HEK293 (cell line): ENCODE results near the gene CCDC40.

Experiments
- BCL11A ChIP-seq: fragments of 450-650 bp; formaldehyde crosslinking; IDR thresholded peaks from 2 replicates; pipeline ENCODE4 v1.5.1; 2016; ENCODE audit warnings: low read depth, missing biosample characterization, missing genetic modification characterization
- BCL11B ChIP-seq: fragments of 450-650 bp; formaldehyde crosslinking; IDR thresholded peaks from 2 replicates; pipeline ENCODE4 v1.5.1; 2016; ENCODE audit warnings: low read depth, missing biosample characterization, missing genetic modification characterization
- HIC1 ChIP-seq: fragments of 450-650 bp; formaldehyde crosslinking; IDR thresholded peaks from 2 replicates; pipeline ENCODE4 v1.5.1; 2016; ENCODE audit warnings: missing biosample characterization, missing genetic modification characterization
- KLF1 ChIP-seq: fragments of 450-650 bp; formaldehyde crosslinking; IDR thresholded peaks from 2 replicates; pipeline ENCODE4 v1.5.1; 2016; ENCODE audit warnings: missing biosample characterization, missing genetic modification characterization
- KLF10 ChIP-seq: fragments of 450-650 bp; IDR thresholded peaks from 2 replicates; pipeline ENCODE4 v1.5.1; 2018; ENCODE audit warnings: missing biosample characterization, mild to moderate bottlenecking, missing genetic modification characterization
- KLF7 ChIP-seq: fragments of 450-650 bp; formaldehyde crosslinking; IDR thresholded peaks from 2 replicates; pipeline ENCODE4 v1.5.1; 2016; ENCODE audit warnings: missing biosample characterization, missing genetic modification characterization, borderline replicate concordance
- MEIS1 ChIP-seq: sonication (generic); formaldehyde crosslinking; IDR thresholded peaks from 2 replicates; pipeline ENCODE4 v1.8.1; 2022; ENCODE audit warnings: missing genetic modification reagents, mild to moderate bottlenecking, borderline replicate concordance
- MZF1 ChIP-seq: fragments of 450-650 bp; formaldehyde crosslinking; IDR thresholded peaks from 2 replicates; pipeline ENCODE4 v1.5.1; 2017; ENCODE audit warnings: missing biosample characterization, missing genetic modification characterization, borderline replicate concordance
- SCRT2 ChIP-seq: fragments of 450-650 bp; formaldehyde crosslinking; IDR thresholded peaks from 2 replicates; pipeline ENCODE4 v1.5.1; 2016; ENCODE audit warnings: missing biosample characterization, missing genetic modification characterization
- SP2 ChIP-seq: fragments of 450-650 bp; formaldehyde crosslinking; IDR thresholded peaks from 2 replicates; pipeline ENCODE4 v1.5.1; 2016; ENCODE audit warnings: missing biosample characterization, missing genetic modification characterization
- SP3 ChIP-seq: fragments of 450-650 bp; formaldehyde crosslinking; IDR thresholded peaks from 2 replicates; pipeline ENCODE4 v1.5.1; 2016; ENCODE audit warnings: missing biosample characterization, missing genetic modification characterization
- WT1 ChIP-seq: fragments of 450-650 bp; formaldehyde crosslinking; IDR thresholded peaks from 2 replicates; pipeline ENCODE4 v1.5.1; 2016; ENCODE audit warnings: missing biosample characterization, missing genetic modification characterization
- ZBTB7A ChIP-seq: fragments of 450-650 bp; formaldehyde crosslinking; IDR thresholded peaks from 2 replicates; pipeline ENCODE4 v1.5.1; 2016; ENCODE audit warnings: low read depth, missing biosample characterization, missing genetic modification characterization
- ZEB2 ChIP-seq: fragments of 450-650 bp; formaldehyde crosslinking; IDR thresholded peaks from 2 replicates; pipeline ENCODE4 v1.5.1; 2016; ENCODE audit warnings: missing biosample characterization, missing genetic modification characterization
- ZFP41 ChIP-seq: fragments of 450-650 bp; formaldehyde crosslinking; IDR thresholded peaks from 2 replicates; pipeline ENCODE4 v1.5.1; 2016; ENCODE audit warnings: missing biosample characterization, missing genetic modification characterization, borderline replicate concordance
- ZFP69B ChIP-seq: fragments of 450-650 bp; formaldehyde crosslinking; IDR thresholded peaks from 2 replicates; pipeline ENCODE4 v1.5.1; 2016; ENCODE audit warnings: missing biosample characterization, missing genetic modification characterization
- ZIC2 ChIP-seq: fragments of 450-650 bp; formaldehyde crosslinking; IDR thresholded peaks from 2 replicates; pipeline ENCODE4 v1.5.1; 2016; ENCODE audit warnings: missing biosample characterization, missing genetic modification characterization
- ZNF133 ChIP-seq: fragments of 450-650 bp; formaldehyde crosslinking; IDR thresholded peaks from 2 replicates; pipeline ENCODE4 v1.5.1; 2016; ENCODE audit warnings: missing biosample characterization, missing genetic modification characterization
- ZNF140 ChIP-seq: fragments of 450-650 bp; formaldehyde crosslinking; IDR thresholded peaks from 2 replicates; pipeline ENCODE4 v1.5.1; 2016; ENCODE audit warnings: missing biosample characterization, missing genetic modification characterization
- ZNF148 ChIP-seq: fragments of 450-650 bp; formaldehyde crosslinking; IDR thresholded peaks from 2 replicates; pipeline ENCODE4 v1.5.0; 2017; ENCODE audit warnings: missing biosample characterization, missing genetic modification characterization, borderline replicate concordance
- ZNF157 ChIP-seq: fragments of 450-650 bp; formaldehyde crosslinking; IDR thresholded peaks from 2 replicates; pipeline ENCODE4 v1.5.1; 2016; ENCODE audit warnings: missing biosample characterization, missing genetic modification characterization
- ZNF184 ChIP-seq: fragments of 450-650 bp; IDR thresholded peaks from 2 replicates; pipeline ENCODE4 v1.5.1; 2018; ENCODE audit warnings: missing biosample characterization, mild to moderate bottlenecking, missing genetic modification characterization
- ZNF214 ChIP-seq: fragments of 450-650 bp; formaldehyde crosslinking; IDR thresholded peaks from 2 replicates; pipeline ENCODE4 v1.5.1; 2017; ENCODE audit warnings: missing biosample characterization, mild to moderate bottlenecking, missing genetic modification characterization, borderline replicate concordance
- ZNF433 ChIP-seq: fragments of 450-650 bp; formaldehyde crosslinking; IDR thresholded peaks from 2 replicates; pipeline ENCODE4 v1.5.1; 2016; ENCODE audit warnings: missing biosample characterization, missing genetic modification characterization, low read depth
- ZNF449 ChIP-seq: fragments of 450-650 bp; formaldehyde crosslinking; IDR thresholded peaks from 2 replicates; pipeline ENCODE4 v1.5.1; 2017; ENCODE audit warnings: missing biosample characterization, mild to moderate bottlenecking, missing genetic modification characterization, moderate library complexity
- ZNF48 ChIP-seq: fragments of 450-650 bp; formaldehyde crosslinking; IDR thresholded peaks from 2 replicates; pipeline ENCODE4 v1.5.1; 2016; ENCODE audit warnings: missing biosample characterization, missing genetic modification characterization
- ZNF561 ChIP-seq: fragments of 450-650 bp; IDR thresholded peaks from 2 replicates; pipeline ENCODE4 v1.5.1; 2018; ENCODE audit warnings: missing biosample characterization, missing genetic modification characterization, borderline replicate concordance
- ZNF596 ChIP-seq: fragments of 450-650 bp; IDR thresholded peaks from 2 replicates; pipeline ENCODE4 v1.5.0; 2018; ENCODE audit warnings: missing biosample characterization, mild to moderate bottlenecking, missing genetic modification characterization, moderate library complexity
- ZNF677 ChIP-seq: fragments of 450-650 bp; IDR thresholded peaks from 2 replicates; pipeline ENCODE4 v1.5.0; 2018; ENCODE audit warnings: missing biosample characterization, mild to moderate bottlenecking, missing genetic modification characterization, moderate library complexity
- ZSCAN30 ChIP-seq: fragments of 450-650 bp; IDR thresholded peaks from 2 replicates; pipeline ENCODE4 v1.5.1; 2018; ENCODE audit warnings: missing biosample characterization, mild to moderate bottlenecking, missing genetic modification characterization, moderate library complexity
- TF ChIP-seq, protein P1 (sequence below): fragments of 450-650 bp; formaldehyde crosslinking; IDR thresholded peaks from 2 replicates; pipeline ENCODE4 v1.5.1; 2016; ENCODE audit warnings: missing biosample characterization, missing genetic modification characterization
- TF ChIP-seq, protein P2 (sequence below): fragments of 450-650 bp; formaldehyde crosslinking; IDR thresholded peaks from 2 replicates; pipeline ENCODE4 v1.5.1; 2017; ENCODE audit warnings: missing biosample characterization, missing genetic modification characterization

The CCDC40 gene

GRCh38 chr17:80101011-80101945, 64.8 kb downstream of the CCDC40 start, which contains the start of gene GAA (continued):
- TF ChIP-seq MZF1 (tag by site-specific recombination) (no peak), ZNF596 (tag by site-specific recombination) (peak; percentile 55; the same call in 1 of the 2 replicates), ZIC2 (tag by site-specific recombination) (peak; percentile 83), ZBTB7A (tag by site-specific recombination) (peak; percentile 48; the same call in 1 of the 2 replicates), ZFP69B (0 out of 2 replicates have a peak, but pooled peaks have one; percentile 22), ZNF214 (tag by site-specific recombination) (no peak), SP3 (tag by site-specific recombination) (peak; percentile 36; the same call in 1 of the 2 replicates), WT1 (no peak), ZNF140 (tag by site-specific recombination) (no peak), KLF1 (no peak), ZNF449 (tag by site-specific recombination) (peak; percentile 70; the same call in 1 of the 2 replicates), MEIS1 (CRISPR knock-in tag) (no peak), BCL11B (tag by site-specific recombination) (peak; percentile 65; the same call in 1 of the 2 replicates), ZSCAN30 (tag by site-specific recombination) (peak; percentile 56; the same call in 1 of the 2 replicates), ZNF677 (tag by site-specific recombination) (no peak; the same call in 1 of the 2 replicates), BCL11A (tag by site-specific recombination) (no peak), ZEB2 (tag by site-specific recombination) (peak; percentile 37), ZNF157 (tag by site-specific recombination) (no peak), KLF10 (tag by site-specific recombination) (peak; percentile 76; the same call in 1 of the 2 replicates), HIC1 (tag by site-specific recombination) (peak; percentile 92), ZNF433 (tag by site-specific recombination) (no peak), ZNF561 (tag by site-specific recombination) (peak; percentile 97), ZFP41 (tag by site-specific recombination) (no peak), ZNF133 (tag by site-specific recombination) (no peak), ZNF184 (tag by site-specific recombination) (no peak), SP2 (no peak), ZNF48 (tag by site-specific recombination) (no peak), KLF7 (tag by site-specific recombination) (no peak), ZNF148 (tag by site-specific recombination) (no peak), SCRT2 (tag by site-specific recombination) (no peak)
- TF ChIP-seq, protein P1, sequence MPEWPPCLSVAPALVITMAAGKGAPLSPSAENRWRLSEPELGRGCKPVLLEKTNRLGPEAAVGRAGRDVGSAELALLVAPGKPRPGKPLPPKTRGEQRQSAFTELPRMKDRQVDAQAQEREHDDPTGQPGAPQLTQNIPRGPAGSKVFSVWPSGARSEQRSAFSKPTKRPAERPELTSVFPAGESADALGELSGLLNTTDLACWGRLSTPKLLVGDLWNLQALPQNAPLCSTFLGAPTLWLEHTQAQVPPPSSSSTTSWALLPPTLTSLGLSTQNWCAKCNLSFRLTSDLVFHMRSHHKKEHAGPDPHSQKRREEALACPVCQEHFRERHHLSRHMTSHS (tag by site-specific recombination) = no peak
- TF ChIP-seq, protein P2, sequence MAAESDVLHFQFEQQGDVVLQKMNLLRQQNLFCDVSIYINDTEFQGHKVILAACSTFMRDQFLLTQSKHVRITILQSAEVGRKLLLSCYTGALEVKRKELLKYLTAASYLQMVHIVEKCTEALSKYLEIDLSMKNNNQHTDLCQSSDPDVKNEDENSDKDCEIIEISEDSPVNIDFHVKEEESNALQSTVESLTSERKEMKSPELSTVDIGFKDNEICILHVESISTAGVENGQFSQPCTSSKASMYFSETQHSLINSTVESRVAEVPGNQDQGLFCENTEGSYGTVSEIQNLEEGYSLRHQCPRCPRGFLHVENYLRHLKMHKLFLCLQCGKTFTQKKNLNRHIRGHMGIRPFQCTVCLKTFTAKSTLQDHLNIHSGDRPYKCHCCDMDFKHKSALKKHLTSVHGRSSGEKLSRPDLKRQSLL = no peak; the same call in 1 of the 2 replicates
